PC-9 (cell line): Measurements from ENCODE around the gene ARHGAP40. TPM values are rescaled to one million over a fixed set of nuclear protein-coding genes. Genes with fewer than 3 reads are reported as not detected.

ENCODE experiments used
- BruUV-seq: library from RNA; stranded (reverse); fragments of 400-500 nt; replicated peaks from 2 replicates; lab custom pipeline; 2021; lab: Mats Ljungman, UMichigan
- CTCF ChIA-PET: fragments of 300-600 bp; sonication (Branson Sonifier 250); formaldehyde crosslinking; loops from one replicate; lab custom pipeline; 2022; ENCODE audit warnings: antibody characterized with exemption; lab: Charles Lee
- POLR2A ChIA-PET: fragments of 300-600 bp; sonication (Branson Sonifier 250); formaldehyde crosslinking; loops from one replicate; lab custom pipeline; 2022; ENCODE audit warnings: antibody characterized with exemption; ENCODE audit not compliant: unreplicated experiment; lab: Charles Lee
- DNase-seq, 2 experiments: peaks; one replicate each; pipeline versions ENCODE4 v3.0.0 to v3.0.0-alpha.2; 2015 to 2022; ENCODE audit warnings: mixed read lengths in 1 of 2
- H2AFZ ChIP-seq: fragments of 200-600 bp; sonication (generic); 2 replicates; pipeline ENCODE4 v1.8.1; 2017; ENCODE audit warnings: antibody characterized with exemption
- H3F3A ChIP-seq: fragments of 200-600 bp; sonication (generic); 2 replicates; pipeline ENCODE4 v1.8.1; 2017; ENCODE audit warnings: antibody characterized with exemption, mild to moderate bottlenecking, low read depth; ENCODE audit not compliant: insufficient read depth
- H3K27ac ChIP-seq: fragments of 200-600 bp; sonication (generic); 2 replicates; pipeline ENCODE4 v1.6.1; 2016; ENCODE audit warnings: mixed run types
- H3K27me3 ChIP-seq: fragments of 200-600 bp; sonication (generic); 2 replicates; pipeline ENCODE4 v1.6.1; 2016; ENCODE audit warnings: low read depth, mixed run types; ENCODE audit not compliant: insufficient read depth
- H3K36me3 ChIP-seq: fragments of 200-600 bp; sonication (generic); 2 replicates; pipeline ENCODE4 v1.6.1; 2016; ENCODE audit warnings: low read depth, mixed run types
- H3K4me1 ChIP-seq: fragments of 200-600 bp; sonication (generic); replicated peaks from 2 replicates; pipeline ENCODE4 v1.6.1; 2016; ENCODE audit warnings: mixed run types; ENCODE audit not compliant: insufficient read depth
- H3K4me2 ChIP-seq: fragments of 200-600 bp; sonication (generic); 2 replicates; pipeline ENCODE4 v1.6.1; 2017; ENCODE audit warnings: mixed run types
- H3K4me3 ChIP-seq: fragments of 200-600 bp; sonication (generic); 2 replicates; pipeline ENCODE4 v1.6.1; 2016; ENCODE audit warnings: mixed run types
- H3K79me2 ChIP-seq: fragments of 200-600 bp; sonication (generic); 2 replicates; pipeline ENCODE4 v1.6.1; 2017; ENCODE audit warnings: low read depth, mixed run types
- H3K9me2 ChIP-seq: fragments of 200-600 bp; sonication (generic); 2 replicates; pipeline ENCODE4 v1.8.1; 2017; ENCODE audit warnings: mild to moderate bottlenecking; ENCODE audit not compliant: insufficient read depth
- H3K9me3 ChIP-seq: fragments of 200-600 bp; sonication (generic); 2 replicates; pipeline ENCODE4 v1.8.1; 2016; ENCODE audit warnings: low read depth; ENCODE audit not compliant: insufficient read depth
- H4K20me1 ChIP-seq: fragments of 200-600 bp; sonication (generic); 2 replicates; pipeline ENCODE4 v1.8.1; 2017; ENCODE audit not compliant: insufficient read depth
- CTCF ChIP-seq: fragments of 200-600 bp; sonication (generic); conservative IDR thresholded peaks from 2 replicates; pipeline ENCODE4 v1.6.1; 2017; ENCODE audit warnings: mixed run types, antibody characterized with exemption, mild to moderate bottlenecking, moderate library complexity
- EZH2 ChIP-seq: fragments of 200-600 bp; sonication (generic); IDR thresholded peaks from 2 replicates; pipeline ENCODE4 v1.8.0; 2017; ENCODE audit warnings: antibody characterized with exemption, low read depth
- intact Hi-C: fragments of 100-400 bp; cut with micrococcal nuclease; formaldehyde crosslinking; loops from one replicate; pipeline ENCODE4 v1.10.0; 2022; ENCODE audit not compliant: unreplicated experiment
- total RNA-seq: library from RNA; stranded (reverse); gene quantifications from 2 replicates; pipeline ENCODE4 v1.2.3, GENCODE V29; 2021

The ARHGAP40 gene
- total RNA-seq, 1 experiment from 2014 or later = 0.92 TPM

DNA sequence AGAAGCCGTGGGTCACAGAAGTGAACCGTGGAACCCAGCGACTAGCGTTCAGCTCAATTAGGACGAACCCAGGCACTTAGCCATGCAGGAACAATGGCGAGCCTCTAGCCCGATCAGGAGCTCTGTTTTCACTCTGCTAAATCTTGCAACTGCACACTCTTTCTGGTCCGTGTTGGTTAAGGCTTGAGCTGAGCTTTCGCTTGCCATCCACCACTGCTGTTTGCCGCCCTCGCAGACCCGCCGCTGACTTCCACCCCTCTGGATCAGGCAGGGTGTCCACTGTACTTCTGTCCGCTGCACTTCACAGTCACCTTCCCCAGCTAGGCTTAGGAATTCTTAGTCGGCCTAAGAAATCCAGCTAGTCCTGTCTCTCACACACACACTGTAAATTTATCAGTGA is 96.9 kb downstream of the ARHGAP40 start:
- intact Hi-C loops = no loop called here
- Histone ChIP-seq H3K4me2 (no peak overlapping the region), H3K27ac (no peak overlapping the region), H3K27me3 (peaks cover 83% of the 10 kb centered on the region), H3K9me2 (no peaks in the 10 kb centered on the region), H3K36me3 (no peaks in the 10 kb centered on the region), H3K4me1 (no peaks in the 10 kb centered on the region), H2AFZ (no peak overlapping the region), H3K9me3 (no peaks in the 10 kb centered on the region), H4K20me1 (no peaks in the 10 kb centered on the region), H3K4me3 (no peak overlapping the region), H3F3A (no peaks in the 10 kb centered on the region), H3K79me2 (no peaks in the 10 kb centered on the region)
- ChIA-PET CTCF (no interaction called here), POLR2A (no interaction called here)
- DNase-seq = no peak
- BruUV-seq = no TSS peak
- TF ChIP-seq CTCF (no peak), EZH2 (no peak)

DNA sequence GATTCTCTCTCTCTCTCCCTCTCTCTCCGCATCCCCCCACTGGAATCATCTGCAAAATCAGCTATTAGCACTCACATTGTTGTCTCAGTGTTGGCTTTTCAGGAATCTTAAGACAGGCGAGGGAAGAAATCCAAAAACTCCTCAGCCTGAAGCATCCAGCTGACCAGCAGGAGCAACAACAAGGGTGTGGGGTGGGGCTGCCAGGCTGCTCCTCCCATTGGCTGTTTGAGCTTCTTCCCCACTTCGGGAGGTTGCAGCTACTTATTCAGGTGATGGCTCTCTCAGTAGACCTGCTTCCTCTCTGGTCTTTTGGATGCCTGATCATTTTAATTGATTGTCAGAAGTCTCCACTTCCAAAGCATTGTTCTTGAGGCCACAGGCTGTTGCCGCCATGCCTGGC is 98.5 kb downstream of the ARHGAP40 start:
- no peaks in the 10 kb centered on the region for H3K9me2 ChIP-seq
- no peak overlapping the region for H3K4me2 ChIP-seq
- ChIA-PET CTCF (no interaction called here), POLR2A (no interaction called here)
- intact Hi-C loops = no loop called here
- H3K9me3 ChIP-seq = no peaks in the 10 kb centered on the region
- H3K4me1 ChIP-seq = no peaks in the 10 kb centered on the region
- no peaks in the 10 kb centered on the region for H4K20me1 ChIP-seq
- H3F3A ChIP-seq = no peaks in the 10 kb centered on the region
- BruUV-seq = no TSS peak
- no peak overlapping the region for H3K27ac ChIP-seq
- DNase-seq = peak in 1 of 2 experiments; percentile 17
- TF ChIP-seq EZH2 = no peak
- TF ChIP-seq CTCF = no peak
- H2AFZ ChIP-seq = no peak overlapping the region
- no peak overlapping the region for H3K4me3 ChIP-seq
- peaks cover 99% of the 10 kb centered on the region for H3K27me3 ChIP-seq
- no peaks in the 10 kb centered on the region for H3K36me3 ChIP-seq
- no peaks in the 10 kb centered on the region for H3K79me2 ChIP-seq

Other genes with a start within 250 kb of the ARHGAP40 start
- 41.5 and 58.9 TPM in 2 replicates for gene SNHG17, start 166.5 kb upstream of the ARHGAP40 start, total RNA-seq
- gene RALGAPB, start 129.0 kb upstream of the ARHGAP40 start, total RNA-seq = 35.2 and 40.2 TPM in 2 replicates
- gene ADIG, start 20.6 kb upstream of the ARHGAP40 start, total RNA-seq = not detected in 2 replicates
- gene SLC32A1, start 122.7 kb downstream of the ARHGAP40 start, total RNA-seq = not detected in 2 replicates
- gene ACTR5, start 146.7 kb downstream of the ARHGAP40 start, total RNA-seq = 7.8 and 10.1 TPM in 2 replicates
- 0.05 TPM in 1 of 2 replicates, not detected in the other for gene PPP1R16B, start 203.9 kb downstream of the ARHGAP40 start, total RNA-seq